Right lobe of liver (tissue), 6 donors: ENCODE measurements around the gene SPACA7. TPM values are rescaled to one million over a fixed set of nuclear protein-coding genes. Genes with fewer than 3 reads are reported as not detected.

ENCODE experiments used
- ATAC-seq, 4 donors: fragments of 200-7000 bp; cut with Tn5 transposase; one replicate each; pipeline ENCODE4 v1.9.1; 2020; ENCODE audit warnings: mild to moderate bottlenecking in 4 of 4, moderate library complexity in 4 of 4
- DNase-seq, 3 donors: peaks; one replicate each; pipeline ENCODE4 v3.0.0-alpha.2; 2020
- H3K27ac ChIP-seq, 3 donors: fragments of 200-600 bp; one replicate each; pipeline ENCODE4 v1.8.0; 2022
- H3K27me3 ChIP-seq, 2 donors: fragments of 200-600 bp; one replicate each; pipeline ENCODE4 v1.8.0; 2022
- H3K36me3 ChIP-seq, 4 donors: fragments of 200-600 bp; sonication (generic) in 1 of 4; one replicate each; pipeline versions ENCODE4 v1.5.1 to v1.8.0; 2017 to 2022; ENCODE audit warnings: control low read depth in 1 of 4
- H3K4me1 ChIP-seq, 4 donors: fragments of 200-600 bp; sonication (generic) in 1 of 4; one replicate each; pipeline versions ENCODE4 v1.5.1 to v1.8.0; 2017 to 2022; ENCODE audit warnings: control low read depth in 1 of 4
- H3K4me3 ChIP-seq, 3 donors: fragments of 200-600 bp; one replicate each; pipeline ENCODE4 v1.8.0; 2022
- H3K9me3 ChIP-seq, 4 donors: fragments of 200-600 bp; sonication (generic) in 1 of 4; one replicate each; pipeline versions ENCODE4 v1.5.1 to v1.8.0; 2017 to 2022; ENCODE audit warnings: control low read depth in 1 of 4
- CTCF ChIP-seq, 4 donors: fragments of 200-600 bp in 3 of 4; fragments of 450-650 bp in 1 of 4; IDR thresholded peaks; one replicate each; pipeline versions ENCODE4 v1.5.1 to v1.8.0; 2016 to 2022; ENCODE audit warnings: antibody characterized with exemption in 4 of 4, mild to moderate bottlenecking in 2 of 4
- POLR2A ChIP-seq: fragments of 450-650 bp; IDR thresholded peaks from one replicate; pipeline ENCODE4 v1.6.1; 2017; ENCODE audit warnings: antibody characterized with exemption, mild to moderate bottlenecking
- WGBS: methylation state at CpG from one replicate; pipeline ENCODE4 v1.1.6; 2018; ENCODE audit warnings: low coverage, low lambda C conversion rate; ENCODE audit not compliant: insufficient coverage; ENCODE audit errors: missing lambda C conversion rate; 5-methylcytosine and 5-hydroxymethylcytosine counted together
- intact Hi-C, 2 donors: fragments of 100-400 bp; cut with DNase I; formaldehyde crosslinking; loops; one replicate each; pipeline versions ENCODE4 v1.11.2 to v1.14.1; 2022
- total RNA-seq, 6 experiments: library from RNA; depleted of rRNA in 2 of 6; stranded (reverse); fragments of >200 nt in 2 of 6; fragmentation: NEBNext Ultra II Directional in 3 of 6; extraction: Animal tissue kit (Norgen Biotek cat#: 25700) in 3 of 6; gene quantifications; one replicate each; pipeline versions ENCODE4 v1.1.0 to v1.2.4, GENCODE V29; 2016 to 2023
- donor health status: DM: no; HTN: yes; CAD: no.
- donor health status: DM: no; HTN: no; CAD: no.
- donor health status: DM: no; HTN: no; CAD: no.
- donor health status: DM: no; HTN: yes; CAD: no.
- donor health status: DM: no; HTN: yes; CAD: no.

The SPACA7 gene
- total RNA-seq, 6 experiments from 2014 or later, result not detected

GRCh38 chr13:112435973-112436372 lies 59.8 kb downstream of the SPACA7 start:
- no peak for ATAC-seq
- no peaks in the 10 kb centered on the region for H3K9me3 ChIP-seq
- no peaks in the 10 kb centered on the region for H3K4me1 ChIP-seq
- TF ChIP-seq CTCF (IDR thresholded peaks at IDR 0.05) (no peak), POLR2A (no peak)
- DNase-seq, result peak in 1 of 3 donors; percentile 25
- intact Hi-C loops, result no loop called here
- H3K27ac ChIP-seq, result no peak overlapping the region
- 94% methylated on average over 5 of the region's 9 CpGs for WGBS
- H3K27me3 ChIP-seq, result no peaks in the 10 kb centered on the region
- H3K36me3 ChIP-seq, result no peaks in the 10 kb centered on the region
- H3K4me3 ChIP-seq, result no peak overlapping the region

- intact Hi-C loops, result no loop called here
- no peak for TF ChIP-seq CTCF (IDR thresholded peaks at IDR 0.05)
- TF ChIP-seq POLR2A, result no peak
- ATAC-seq, result no peak
- Histone ChIP-seq H3K36me3 (no peaks in the 10 kb centered on the region), H3K4me1 (no peaks in the 10 kb centered on the region), H3K9me3 (no peaks in the 10 kb centered on the region), H3K27me3 (no peaks in the 10 kb centered on the region), H3K27ac (no peak overlapping the region), H3K4me3 (no peak overlapping the region)
- 63% methylated on average over 1 of the region's 1 CpG for WGBS
- no peak for DNase-seq
These were observed 61.9 kb downstream of the SPACA7 start for GRCh38 chr13:112438094-112438493.

GRCh38 chr13:112438515-112438914 lies 62.4 kb downstream of the SPACA7 start:
- TF ChIP-seq CTCF (IDR thresholded peaks at IDR 0.05), result no peak
- no peak for TF ChIP-seq POLR2A
- H3K9me3 ChIP-seq, result no peaks in the 10 kb centered on the region
- H3K4me1 ChIP-seq, result no peaks in the 10 kb centered on the region
- DNase-seq (no peak), ATAC-seq (no peak)
- no peak overlapping the region for H3K27ac ChIP-seq
- 84% methylated on average over 2 of the region's 2 CpGs for WGBS
- H3K27me3 ChIP-seq, result no peaks in the 10 kb centered on the region
- H3K4me3 ChIP-seq, result no peak overlapping the region
- intact Hi-C loops, result no loop called here
- no peaks in the 10 kb centered on the region for H3K36me3 ChIP-seq

GRCh38 chr13:112441226-112441625 lies 65.1 kb downstream of the SPACA7 start:
- no peak for TF ChIP-seq CTCF (IDR thresholded peaks at IDR 0.05)
- TF ChIP-seq POLR2A, result no peak
- no peak overlapping the region for H3K4me3 ChIP-seq
- H3K27me3 ChIP-seq, result no peaks in the 10 kb centered on the region
- ATAC-seq (no peak), DNase-seq (peak in 1 of 3 donors; percentile 32)
- no peaks in the 10 kb centered on the region for H3K4me1 ChIP-seq
- H3K36me3 ChIP-seq, result no peaks in the 10 kb centered on the region
- H3K9me3 ChIP-seq, result no peaks in the 10 kb centered on the region
- no peak overlapping the region for H3K27ac ChIP-seq
- 100% methylated on average over 9 of the region's 17 CpGs for WGBS
- intact Hi-C loops, result loop anchor here (5.0 to 10.0 kb wide), 2 partner anchors 969 to 976 kb away; no protein-coding TSS in a partner anchor
